GM19395 (cell line): ENCODE results near the gene KCNE1.
"Not testable (repeated sequence)": the region's sequence is repeated elsewhere in the genome, so short reads cannot be mapped to it uniquely, and the experiment has no call there.

Experiments
- ATAC-seq: cut with Tn5 transposase; IDR thresholded peaks from one replicate; pipeline ENCODE4 v1.9.1; 2021; ENCODE audit warnings: mild to moderate bottlenecking, moderate library complexity; ENCODE audit not compliant: unreplicated experiment

KCNE1 gene

DNA sequence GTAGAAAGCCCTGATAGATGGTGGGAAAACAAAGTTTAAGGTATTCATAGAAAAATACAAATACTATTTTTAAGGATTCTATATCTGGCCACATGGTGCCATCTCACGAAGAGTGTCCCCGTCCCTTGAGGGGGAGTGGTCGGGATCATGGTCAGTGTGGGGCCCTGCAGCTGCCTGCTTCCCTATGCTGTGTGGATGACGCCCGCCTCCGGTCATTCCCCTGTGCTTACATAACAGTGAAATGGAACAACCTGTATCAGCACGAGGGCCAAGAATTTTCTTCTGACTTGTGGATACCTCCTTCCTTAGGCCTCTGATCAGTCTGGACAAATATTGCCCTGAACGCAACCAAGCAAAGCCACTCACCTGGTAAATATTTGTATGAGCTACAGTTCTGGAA lies 84.7 kb downstream of the KCNE1 start:
- not testable (repeated sequence) for ATAC-seq

GRCh38 chr21:34423805-34424204 lies 88.2 kb downstream of the KCNE1 start, which contains the start of gene SMIM34:
TSS of gene SMIM34 (minus strand) at chr21:34423951. CDS start at chr21:34423839, 112 bp downstream.
- ATAC-seq: not testable (repeated sequence)

DNA sequence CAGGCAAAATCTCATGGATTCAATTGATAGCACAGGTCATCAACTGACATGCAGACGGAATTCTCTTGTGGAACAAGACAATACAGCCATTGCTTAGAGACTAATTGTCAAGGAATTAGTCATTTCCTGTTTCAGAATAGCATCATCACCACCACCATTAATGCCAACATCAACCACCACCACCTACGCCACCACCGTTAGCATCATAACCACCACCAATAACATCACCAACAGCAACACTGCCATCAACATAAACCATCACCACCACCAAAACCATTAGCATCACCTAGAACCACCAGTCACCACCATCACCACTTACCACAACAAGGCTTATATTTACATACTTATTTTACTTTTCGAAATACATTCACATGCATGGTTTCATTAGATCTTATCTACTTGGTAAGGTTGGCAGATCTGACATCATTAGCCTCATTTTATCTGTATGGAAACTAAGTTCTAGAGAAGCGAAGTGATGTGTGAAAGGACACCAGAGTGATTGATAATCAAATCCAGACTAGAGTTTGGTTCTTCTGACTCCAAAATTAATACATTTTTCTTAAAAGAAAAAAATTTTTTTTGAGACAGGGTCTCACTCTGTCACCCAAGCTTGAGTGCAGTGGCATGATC lies 94.4 kb downstream of the KCNE1 start:
- not testable (repeated sequence) for ATAC-seq

GRCh38 chr21:34407294-34407693 lies 104.7 kb downstream of the KCNE1 start:
- not testable (repeated sequence) for ATAC-seq

DNA sequence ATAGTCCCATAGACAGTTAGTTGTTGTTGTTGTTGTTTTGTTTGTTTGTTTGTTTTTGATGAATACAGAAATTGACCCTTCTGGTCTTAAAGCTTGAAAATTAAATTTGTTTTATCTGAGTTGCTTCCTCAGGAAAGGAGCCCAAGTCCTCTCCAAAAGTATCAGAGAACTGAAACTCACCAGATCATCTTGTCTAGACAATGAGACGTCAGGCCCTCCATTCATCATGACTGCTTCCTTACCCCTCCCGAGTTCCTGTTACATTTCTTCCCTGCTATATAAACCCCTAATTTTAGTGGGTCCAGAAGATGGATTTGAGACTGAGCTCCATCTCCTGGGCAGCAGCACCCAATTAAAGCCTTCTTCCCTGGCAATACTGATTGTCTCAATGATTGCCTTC lies 105.3 kb downstream of the KCNE1 start:
- not testable (repeated sequence) for ATAC-seq

GRCh38 chr21:34406102-34406501 lies 105.9 kb downstream of the KCNE1 start:
- ATAC-seq: not testable (repeated sequence)

- ATAC-seq: not testable (repeated sequence)
Measured at GRCh38 chr21:34405686-34406085, 106.3 kb downstream of the KCNE1 start.

DNA sequence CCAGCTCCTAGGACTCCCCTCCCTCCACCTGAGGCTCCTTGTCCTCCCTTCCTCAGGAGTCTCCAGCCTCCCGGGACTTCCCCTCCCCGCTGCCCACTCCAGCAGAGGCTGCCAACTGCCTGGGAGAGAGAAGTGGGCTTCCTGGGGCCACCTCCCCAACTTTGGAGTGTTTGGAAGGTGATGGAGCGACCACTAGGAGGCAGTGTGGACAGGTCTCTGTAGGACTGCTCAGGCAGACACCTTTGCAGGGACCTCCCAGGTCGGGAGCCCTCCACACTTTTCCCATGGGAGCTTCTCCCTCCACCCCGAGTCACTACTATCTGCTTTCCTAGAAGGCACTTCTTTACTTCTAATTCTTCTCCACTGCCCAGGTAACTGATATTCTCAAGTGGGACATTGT lies 107.3 kb downstream of the KCNE1 start:
- not testable (repeated sequence) for ATAC-seq

DNA sequence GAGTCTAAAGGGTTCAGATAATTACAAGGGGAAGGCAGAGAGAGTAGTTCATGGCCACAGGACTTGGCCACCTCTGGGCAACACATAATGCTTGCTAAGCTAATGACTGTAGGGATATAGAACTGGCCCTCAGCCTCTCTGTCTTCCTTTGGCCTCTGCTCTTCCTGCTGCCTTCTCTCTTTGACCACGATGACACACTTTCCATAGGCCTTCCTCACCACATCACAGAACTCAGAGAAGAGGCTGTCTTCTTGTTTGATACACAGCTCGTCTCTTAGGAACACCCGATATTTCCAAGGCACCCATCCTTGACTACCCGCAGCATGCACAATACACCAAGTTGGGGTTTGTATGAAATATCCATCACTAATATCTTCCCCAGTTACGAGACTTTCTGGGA lies 111.5 kb downstream of the KCNE1 start:
- not testable (repeated sequence) for ATAC-seq
